ENCODE measurements around the gene NELFA. TPM values are rescaled to one million over a fixed set of nuclear protein-coding genes. Genes with fewer than 3 reads are reported as not detected.

NELFA gene
- total RNA-seq, 1 experiment from 2014 or later = 27.0 TPM

DNA sequence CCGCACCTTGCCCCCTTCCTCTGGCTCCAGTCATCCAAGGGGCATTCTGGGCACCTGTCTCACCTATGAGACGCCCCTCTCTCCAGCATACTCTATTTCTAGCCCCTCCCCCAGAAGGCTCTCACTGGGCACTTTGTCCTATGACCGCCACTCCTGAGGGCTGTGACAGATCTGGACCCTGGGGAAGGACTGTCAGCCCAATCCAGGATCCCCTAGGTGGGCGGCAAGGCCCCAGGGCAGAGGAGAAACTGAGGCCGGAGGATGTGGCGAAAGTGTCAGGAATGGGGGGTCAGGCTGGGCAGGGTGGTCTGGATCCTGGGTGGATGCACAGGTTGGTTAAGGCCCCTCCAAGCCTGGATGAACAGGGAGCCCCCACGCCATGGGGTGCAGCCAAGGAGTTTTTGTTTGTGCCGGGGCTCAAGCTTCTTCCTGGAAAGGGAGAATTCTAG is 34.2 kb upstream of the NELFA start:
- CTCF ChIA-PET = no interaction called here
- TF ChIP-seq SIN3A (IDR thresholded peaks at IDR 0.05; ENCODE audit: borderline replicate concordance, insufficient read depth, low read depth, low read length) (no peak), POLR2AphosphoS5 (IDR thresholded peaks at IDR 0.05; ENCODE audit: low read depth, low read length) (no peak), TCF7L2 (IDR thresholded peaks at IDR 0.05; ENCODE audit: low read depth, low read length) (no peak)
- TF ChIP-seq, protein P1, sequence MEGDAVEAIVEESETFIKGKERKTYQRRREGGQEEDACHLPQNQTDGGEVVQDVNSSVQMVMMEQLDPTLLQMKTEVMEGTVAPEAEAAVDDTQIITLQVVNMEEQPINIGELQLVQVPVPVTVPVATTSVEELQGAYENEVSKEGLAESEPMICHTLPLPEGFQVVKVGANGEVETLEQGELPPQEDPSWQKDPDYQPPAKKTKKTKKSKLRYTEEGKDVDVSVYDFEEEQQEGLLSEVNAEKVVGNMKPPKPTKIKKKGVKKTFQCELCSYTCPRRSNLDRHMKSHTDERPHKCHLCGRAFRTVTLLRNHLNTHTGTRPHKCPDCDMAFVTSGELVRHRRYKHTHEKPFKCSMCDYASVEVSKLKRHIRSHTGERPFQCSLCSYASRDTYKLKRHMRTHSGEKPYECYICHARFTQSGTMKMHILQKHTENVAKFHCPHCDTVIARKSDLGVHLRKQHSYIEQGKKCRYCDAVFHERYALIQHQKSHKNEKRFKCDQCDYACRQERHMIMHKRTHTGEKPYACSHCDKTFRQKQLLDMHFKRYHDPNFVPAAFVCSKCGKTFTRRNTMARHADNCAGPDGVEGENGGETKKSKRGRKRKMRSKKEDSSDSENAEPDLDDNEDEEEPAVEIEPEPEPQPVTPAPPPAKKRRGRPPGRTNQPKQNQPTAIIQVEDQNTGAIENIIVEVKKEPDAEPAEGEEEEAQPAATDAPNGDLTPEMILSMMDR (IDR thresholded peaks at IDR 0.05) = no peak
- TF ChIP-seq, protein P2, sequence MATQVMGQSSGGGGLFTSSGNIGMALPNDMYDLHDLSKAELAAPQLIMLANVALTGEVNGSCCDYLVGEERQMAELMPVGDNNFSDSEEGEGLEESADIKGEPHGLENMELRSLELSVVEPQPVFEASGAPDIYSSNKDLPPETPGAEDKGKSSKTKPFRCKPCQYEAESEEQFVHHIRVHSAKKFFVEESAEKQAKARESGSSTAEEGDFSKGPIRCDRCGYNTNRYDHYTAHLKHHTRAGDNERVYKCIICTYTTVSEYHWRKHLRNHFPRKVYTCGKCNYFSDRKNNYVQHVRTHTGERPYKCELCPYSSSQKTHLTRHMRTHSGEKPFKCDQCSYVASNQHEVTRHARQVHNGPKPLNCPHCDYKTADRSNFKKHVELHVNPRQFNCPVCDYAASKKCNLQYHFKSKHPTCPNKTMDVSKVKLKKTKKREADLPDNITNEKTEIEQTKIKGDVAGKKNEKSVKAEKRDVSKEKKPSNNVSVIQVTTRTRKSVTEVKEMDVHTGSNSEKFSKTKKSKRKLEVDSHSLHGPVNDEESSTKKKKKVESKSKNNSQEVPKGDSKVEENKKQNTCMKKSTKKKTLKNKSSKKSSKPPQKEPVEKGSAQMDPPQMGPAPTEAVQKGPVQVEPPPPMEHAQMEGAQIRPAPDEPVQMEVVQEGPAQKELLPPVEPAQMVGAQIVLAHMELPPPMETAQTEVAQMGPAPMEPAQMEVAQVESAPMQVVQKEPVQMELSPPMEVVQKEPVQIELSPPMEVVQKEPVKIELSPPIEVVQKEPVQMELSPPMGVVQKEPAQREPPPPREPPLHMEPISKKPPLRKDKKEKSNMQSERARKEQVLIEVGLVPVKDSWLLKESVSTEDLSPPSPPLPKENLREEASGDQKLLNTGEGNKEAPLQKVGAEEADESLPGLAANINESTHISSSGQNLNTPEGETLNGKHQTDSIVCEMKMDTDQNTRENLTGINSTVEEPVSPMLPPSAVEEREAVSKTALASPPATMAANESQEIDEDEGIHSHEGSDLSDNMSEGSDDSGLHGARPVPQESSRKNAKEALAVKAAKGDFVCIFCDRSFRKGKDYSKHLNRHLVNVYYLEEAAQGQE (IDR thresholded peaks at IDR 0.05; ENCODE audit: insufficient read depth in 1 of 2, low read depth in 2 of 2, low read length in 1 of 2) = no peak
- no peak for ATAC-seq
- Histone ChIP-seq H3K27me3 (ENCODE audit: control insufficient read depth, insufficient read depth, low read length) (no peaks in the 10 kb centered on the region), H3K36me3 (ENCODE audit: control insufficient read depth, insufficient read depth, low read length) (no peaks in the 10 kb centered on the region), H3K4me3 (ENCODE audit: low read depth in 2 of 2, low read length in 2 of 2) (peak overlapping the region; percentile 37 to 67), H3K4me1 (ENCODE audit: control insufficient read depth, insufficient read depth, low read length) (no peaks in the 10 kb centered on the region; the same call in 1 of the 2 replicates), H3K9me3 (ENCODE audit: control insufficient read depth, insufficient read depth, low read depth, low read length) (no peaks in the 10 kb centered on the region), H3K27ac (ENCODE audit: low read length) (no peak overlapping the region)
- DNase-seq (ENCODE audit: low read depth, low spot score) = no peak
- intact Hi-C loops (cut with micrococcal nuclease; ENCODE audit: unreplicated experiment) = no loop called here
- in situ Hi-C loops (cut with HindIII; ENCODE audit: low pct_unique_long_range_greater_than_20kb, low sequenced_read_pairs) = no loop called here
- POLR2A ChIA-PET = no interaction called here
- BruUV-seq (replicated peaks) = no TSS peak

DNA sequence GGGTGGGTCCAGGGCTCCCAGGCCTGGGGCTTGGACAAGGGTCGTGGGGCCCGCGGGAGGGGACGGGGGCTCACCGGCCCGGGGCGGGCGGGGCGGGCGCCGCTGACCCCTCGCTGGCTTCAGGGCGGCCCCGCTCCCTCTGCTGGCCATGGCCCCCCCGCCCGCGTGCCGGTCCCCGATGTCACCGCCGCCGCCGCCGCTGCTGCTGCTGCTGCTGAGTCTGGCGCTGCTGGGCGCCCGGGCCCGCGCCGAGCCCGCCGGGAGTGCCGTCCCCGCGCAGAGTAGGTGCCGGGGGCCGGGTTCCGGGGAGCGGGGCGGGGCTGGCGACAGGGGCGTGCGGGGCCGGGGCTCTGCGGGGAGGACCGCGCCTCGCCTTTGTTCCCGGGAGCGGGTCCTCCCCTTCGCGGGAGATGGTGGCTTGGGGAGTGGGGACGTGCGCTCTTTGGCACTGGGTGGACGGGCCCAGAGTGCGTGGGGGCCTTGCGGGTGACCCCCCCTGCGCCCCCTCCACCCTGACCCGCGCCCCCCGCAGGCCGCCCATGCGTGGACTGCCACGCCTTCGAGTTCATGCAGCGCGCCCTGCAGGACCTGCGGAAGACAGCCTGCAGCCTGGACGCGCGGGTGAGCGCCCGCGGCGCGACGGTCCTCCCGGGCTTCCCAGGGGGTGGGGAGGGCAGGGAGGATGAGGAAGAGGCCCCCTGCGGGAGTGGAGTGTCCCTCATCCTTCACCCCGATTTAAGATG is 33.6 kb upstream of the NELFA start:
- intact Hi-C loops (cut with micrococcal nuclease; ENCODE audit: unreplicated experiment) = no loop called here
- CTCF ChIA-PET = no interaction called here
- no TSS peak for BruUV-seq (replicated peaks)

More for the DNA sequence above, 33.6 kb upstream of the NELFA start:
- Histone ChIP-seq H3K36me3 (ENCODE audit: control insufficient read depth, insufficient read depth, low read length) (no peaks in the 10 kb centered on the region), H3K27ac (ENCODE audit: low read length) (no peak overlapping the region), H3K9me3 (ENCODE audit: control insufficient read depth, insufficient read depth, low read depth, low read length) (no peaks in the 10 kb centered on the region), H3K4me3 (ENCODE audit: low read depth in 2 of 2, low read length in 2 of 2) (peak overlapping the region; percentile 67), H3K4me1 (ENCODE audit: control insufficient read depth, insufficient read depth, low read length) (no peaks in the 10 kb centered on the region; the same call in 1 of the 2 replicates), H3K27me3 (ENCODE audit: control insufficient read depth, insufficient read depth, low read length) (no peaks in the 10 kb centered on the region)
- no peak for DNase-seq (ENCODE audit: low read depth, low spot score)
- in situ Hi-C loops (cut with HindIII; ENCODE audit: low pct_unique_long_range_greater_than_20kb, low sequenced_read_pairs) = no loop called here
- no peak for TF ChIP-seq TCF7L2 (IDR thresholded peaks at IDR 0.05; ENCODE audit: low read depth, low read length)
- TF ChIP-seq, protein P1 (IDR thresholded peaks at IDR 0.05) = no peak; the same call in 1 of the 2 replicates
- no peak for TF ChIP-seq POLR2AphosphoS5 (IDR thresholded peaks at IDR 0.05; ENCODE audit: low read depth, low read length)
- TF ChIP-seq SIN3A (IDR thresholded peaks at IDR 0.05; ENCODE audit: borderline replicate concordance, insufficient read depth, low read depth, low read length) = no peak
- TF ChIP-seq, protein P2 (IDR thresholded peaks at IDR 0.05; ENCODE audit: insufficient read depth in 1 of 2, low read depth in 2 of 2, low read length in 1 of 2) = no peak
- ATAC-seq = peak; percentile 62
- POLR2A ChIA-PET = no interaction called here
